B cell (primary cell): ENCODE data around the gene GATAD2B. TPM values are rescaled to one million over a fixed set of nuclear protein-coding genes. Genes with fewer than 3 reads are reported as not detected.
A peak's percentile ranks its signal among the peaks of the same experiment; 100 is the strongest.

Experiments
- ATAC-seq: fragments of 200-7000 bp; cut with Tn5 transposase; one replicate; pipeline ENCODE4 v1.10.0; 2021; ENCODE audit warnings: low read depth, mild to moderate bottlenecking, moderate number of reproducible peaks, moderate library complexity
- CTCF ChIA-PET: fragments of 350-600 bp; sonication (Branson Sonifier 250); formaldehyde crosslinking; loops from one replicate; lab custom pipeline; 2021; ENCODE audit warnings: antibody characterized with exemption, inconsistent platforms; lab: Charles Lee
- POLR2A ChIA-PET: fragments of 350-600 bp; sonication (Branson Sonifier 250); formaldehyde crosslinking; loops from one replicate; lab custom pipeline; 2021; ENCODE audit warnings: antibody characterized with exemption; lab: Charles Lee
- DNase-seq: peaks from one replicate; pipeline ENCODE4 v3.0.0; 2013
- H2AFZ ChIP-seq: 2 replicates; pipeline ENCODE4 v1.6.1; 2012; ENCODE audit warnings: mild to moderate bottlenecking, low read depth, low read length; ENCODE audit not compliant: insufficient read depth, poor library complexity, severe bottlenecking
- H3K27ac ChIP-seq, 2 donors: 1 replicate in 1 of 2; 2 replicates in 1 of 2; pipeline ENCODE4 v1.5.1; 2012 to 2013; ENCODE audit warnings: low read length in 2 of 2, mild to moderate bottlenecking in 2 of 2, moderate library complexity in 1 of 2
- H3K27me3 ChIP-seq, 4 experiments: fragments of 200-600 bp in 1 of 4; sonication (generic) in 1 of 4; replicated peaks in 1 of 4; 1 replicate in 2 of 4; 2 replicates in 2 of 4; pipeline versions ENCODE4 v1.6.1 to v1.7.0; 2013 to 2016; ENCODE audit warnings: low read length in 3 of 4, mild to moderate bottlenecking in 2 of 4, mixed read lengths in 1 of 4, moderate library complexity in 1 of 4; ENCODE audit not compliant: insufficient read depth in 4 of 4, control insufficient read depth in 3 of 4; ENCODE audit errors: control extremely low read depth in 1 of 4
- H3K36me3 ChIP-seq, 2 experiments: replicated peaks in 1 of 2; 1 replicate in 1 of 2; 2 replicates in 1 of 2; pipeline versions ENCODE4 v1.6.1 to v1.7.1; 2013; ENCODE audit warnings: low read length in 1 of 2; ENCODE audit not compliant: insufficient read depth in 2 of 2, control insufficient read depth in 1 of 2; ENCODE audit errors: control extremely low read depth in 1 of 2, extremely low read depth in 1 of 2
- H3K4me1 ChIP-seq, 2 donors: fragments of 200-600 bp in 1 of 2; sonication (generic) in 1 of 2; 1 replicate in 1 of 2; 2 replicates in 1 of 2; pipeline versions ENCODE4 v1.5.1 to v1.6.1; 2013 to 2017; ENCODE audit warnings: low read length in 2 of 2; ENCODE audit not compliant: control insufficient read depth in 2 of 2, insufficient read depth in 2 of 2
- H3K4me2 ChIP-seq: replicated peaks from 2 replicates; pipeline ENCODE3; 2012; ENCODE audit warnings: mild to moderate bottlenecking, low read depth, low read length; ENCODE audit not compliant: poor library complexity, severe bottlenecking
- H3K4me3 ChIP-seq, 5 experiments: fragments of 200-600 bp in 1 of 5; sonication (generic) in 1 of 5; 1 replicate in 3 of 5; 2 replicates in 2 of 5; pipeline versions ENCODE4 v1.5.1 to v1.7.0; 2011 to 2016; ENCODE audit warnings: low read length in 4 of 5, mild to moderate bottlenecking in 4 of 5, low read depth in 2 of 5, control low read depth in 1 of 5, moderate library complexity in 1 of 5; ENCODE audit not compliant: insufficient read depth in 1 of 5; ENCODE audit errors: control extremely low read depth in 1 of 5, extremely low read depth in 1 of 5
- H3K79me2 ChIP-seq: fragments of 200-600 bp; sonication (generic); one replicate; pipeline ENCODE4 v1.6.0; 2016; ENCODE audit warnings: low read length; ENCODE audit not compliant: control insufficient read depth, insufficient read depth
- H3K9ac ChIP-seq: fragments of 200-600 bp; sonication (generic); 2 replicates; pipeline ENCODE4 v1.6.1; 2017; ENCODE audit warnings: mild to moderate bottlenecking, low read length, moderate library complexity
- H3K9me3 ChIP-seq, 3 donors: one replicate each; pipeline versions ENCODE4 v1.6.1 to v1.7.1; 2013; ENCODE audit warnings: low read length in 2 of 3; ENCODE audit not compliant: control insufficient read depth in 2 of 3, insufficient read depth in 1 of 3; ENCODE audit errors: control extremely low read depth in 1 of 3
- H4K20me1 ChIP-seq: 2 replicates; pipeline ENCODE4 v1.6.0; 2012; ENCODE audit warnings: mild to moderate bottlenecking, low read length; ENCODE audit not compliant: insufficient read depth, control insufficient read depth, poor library complexity, severe bottlenecking
- H3K27ac Mint-ChIP-seq: one replicate; pipeline ENCODE4 v1.8.0; 2021; ENCODE audit warnings: mixed read lengths
- H3K27me3 Mint-ChIP-seq: one replicate; pipeline ENCODE4 v1.8.0; 2021; ENCODE audit warnings: mixed read lengths
- H3K4me1 Mint-ChIP-seq: one replicate; pipeline ENCODE4 v1.8.0; 2021; ENCODE audit warnings: mixed read lengths
- H3K4me3 Mint-ChIP-seq: one replicate; pipeline ENCODE4 v1.8.0; 2021; ENCODE audit warnings: mixed read lengths
- H3K9me3 Mint-ChIP-seq: one replicate; pipeline ENCODE4 v1.8.0; 2022; ENCODE audit warnings: mixed read lengths; ENCODE audit not compliant: insufficient read depth
- CTCF ChIP-seq: fragments of 200-600 bp; IDR thresholded peaks from one replicate; pipeline ENCODE4 v1.8.0; 2022; ENCODE audit warnings: antibody characterized with exemption, mild to moderate bottlenecking
- EZH2 ChIP-seq: IDR thresholded peaks from 2 replicates; pipeline ENCODE4 v1.6.1; 2012; ENCODE audit warnings: borderline replicate concordance, low read depth, mild to moderate bottlenecking, moderate library complexity, low read length; ENCODE audit not compliant: insufficient read depth, poor library complexity, severe bottlenecking
- WGBS: methylation state at CpG from one replicate; pipeline ENCODE4 v1.1.5; 2013; ENCODE audit warnings: missing lambda C conversion rate; ENCODE audit not compliant: insufficient coverage; 5-methylcytosine and 5-hydroxymethylcytosine counted together
- intact Hi-C: fragments of 100-400 bp; cut with micrococcal nuclease; formaldehyde crosslinking; loops from one replicate; pipeline ENCODE4 v1.10.0; 2022
- polyA minus RNA-seq: library from RNA; depleted of rRNA, polyadenylated mRNA; stranded (reverse); fragments of >200 nt; gene quantifications from 2 replicates; pipeline ENCODE4 v1.2.3, GENCODE V29; 2012
- polyA plus RNA-seq: library from polyadenylated mRNA; depleted of rRNA; stranded (reverse); fragments of >200 nt; gene quantifications from 2 replicates; pipeline ENCODE4 v1.2.3, GENCODE V29; 2012
- total RNA-seq, 2 donors: library from RNA; stranded (reverse); fragments of 120-200 nt in 1 of 2; gene quantifications; 1 replicate in 1 of 2; 2 replicates in 1 of 2; pipeline versions ENCODE4 v1.2.3 to v1.2.4, GENCODE V29; 2013 to 2022

The GATAD2B gene
- total RNA-seq (99.6 and 105 TPM in 2 replicates), polyA plus RNA-seq (15.0 and 16.7 TPM in 2 replicates), polyA minus RNA-seq (24.4 and 55.1 TPM in 2 replicates)
- total RNA-seq (2013) = 10.5 TPM

GRCh38 chr1:153922972-153923925, at the start of gene GATAD2B:
GATAD2B (minus strand) TSS chr1:153922972; CDS start chr1:153828347, 94,625 bp downstream.
- peak; percentile 100 for DNase-seq
- WGBS = under 1% methylated on average over 42 of the region's 53 CpGs
- TF ChIP-seq EZH2 (no peak), CTCF (no peak)
- Mint-ChIP-seq H3K27me3 (no peaks in the 10 kb centered on the region), H3K9me3 (no peaks in the 10 kb centered on the region), H3K4me1 (peaks cover 43% of the 10 kb centered on the region), H3K4me3 (peak within 1 kb of the TSS; percentile 95), H3K27ac (peak within 1 kb of the TSS; percentile 99)
- intact Hi-C loops = loop anchor here (1.0 to 5.0 kb wide), 12 partner anchors 22 to 704 kb away; partner anchors contain the start of genes CREB3L4, CRTC2, ILF2 and JTB
- peak within 1 kb of the TSS; percentile 85 to 98 (median 97) for H3K4me3 ChIP-seq
- H3K4me1 ChIP-seq = peaks cover 39 to 41% of the 10 kb centered on the region in 2 donors
- peaks cover 38% of the 10 kb centered on the region for H4K20me1 ChIP-seq
- H3K9me3 ChIP-seq = no peaks in the 10 kb centered on the region
- H3K36me3 ChIP-seq = peaks cover 0 to 4% of the 10 kb centered on the region in 2 experiments
- H3K27ac ChIP-seq = peak within 1 kb of the TSS; percentile 84 to 99
- peak within 1 kb of the TSS; percentile 92 for H2AFZ ChIP-seq
- peak; percentile 91 for ATAC-seq
- peaks cover 57% of the 10 kb centered on the region for H3K79me2 ChIP-seq
- peak within 1 kb of the TSS; percentile 92 for H3K4me2 ChIP-seq
- peak within 1 kb of the TSS; percentile 97 for H3K9ac ChIP-seq
- CTCF ChIA-PET = interaction anchor here (0.6 to 5.2 kb wide), 11 partner anchors 9 to 257 kb away, joined by 3 to 43 read pairs (median 4); partner anchors contain the start of genes CREB3L4 and DENND4B
- no peaks in the 10 kb centered on the region for H3K27me3 ChIP-seq
- POLR2A ChIA-PET = interaction anchor here (0.5 to 6.5 kb wide), 18 partner anchors 11 to 243 kb away, joined by 3 to 124 read pairs (median 5); partner anchors contain the start of genes CREB3L4, CRTC2, DENND4B and INTS3
